GM21360 (cell line): ENCODE data around the gene ABHD14A.

Experiments used
- ATAC-seq: cut with Tn5 transposase; IDR thresholded peaks from one replicate; pipeline ENCODE4 v1.9.1; 2021; ENCODE audit warnings: mild to moderate bottlenecking, moderate library complexity; ENCODE audit not compliant: unreplicated experiment

ABHD14A gene

GRCh38 chr3:51955893-51956770 lies 18.7 kb upstream of the ABHD14A start:
- no peak for ATAC-seq

GRCh38 chr3:51957520-51958205 lies 17.2 kb upstream of the ABHD14A start:
- no peak for ATAC-seq

- no peak for ATAC-seq
Measured at GRCh38 chr3:51958603-51959521, 16.0 kb upstream of the ABHD14A start.

GRCh38 chr3:51959651-51960050 lies 15.2 kb upstream of the ABHD14A start:
- ATAC-seq = no peak

GRCh38 chr3:51960386-51960785 lies 14.5 kb upstream of the ABHD14A start:
- no peak for ATAC-seq

- no peak for ATAC-seq
Measured at GRCh38 chr3:51961011-51961410, 13.9 kb upstream of the ABHD14A start.

GRCh38 chr3:51961602-51962569 lies 13.0 kb upstream of the ABHD14A start:
- ATAC-seq = no peak

GRCh38 chr3:51962854-51963530 lies 11.9 kb upstream of the ABHD14A start:
- ATAC-seq = no peak

GRCh38 chr3:51963951-51964451 lies 10.9 kb upstream of the ABHD14A start:
- ATAC-seq = no peak

- ATAC-seq = no peak
Measured at GRCh38 chr3:51964521-51964920, 10.3 kb upstream of the ABHD14A start.

GRCh38 chr3:51966016-51966415 lies 8.8 kb upstream of the ABHD14A start:
- ATAC-seq = no peak

GRCh38 chr3:51966486-51966885 lies 8.4 kb upstream of the ABHD14A start:
- ATAC-seq = no peak

- no peak for ATAC-seq
Measured at GRCh38 chr3:51966922-51967383, 7.9 kb upstream of the ABHD14A start.

GRCh38 chr3:51967384-51968169 lies 7.3 kb upstream of the ABHD14A start, which contains the start of gene PCBP4:
Gene PCBP4 (minus strand): TSS chr3:51967454. CDS start chr3:51961240, 6,214 bp downstream.
- no peak for ATAC-seq

GRCh38 chr3:51968170-51968775 lies 6.6 kb upstream of the ABHD14A start:
- ATAC-seq = no peak

- no peak for ATAC-seq
Measured at GRCh38 chr3:51968883-51969678, 5.8 kb upstream of the ABHD14A start.

- no peak for ATAC-seq
Measured at GRCh38 chr3:51969841-51970240, 5.0 kb upstream of the ABHD14A start.
